Cortex of kidney (tissue), 1 donor: ENCODE data around the gene LRMDA.

Experiments used
- DNase-seq: peaks from one replicate; lab custom pipeline; 2025; lab: John Stamatoyannopoulos, UW

LRMDA gene

DNA sequence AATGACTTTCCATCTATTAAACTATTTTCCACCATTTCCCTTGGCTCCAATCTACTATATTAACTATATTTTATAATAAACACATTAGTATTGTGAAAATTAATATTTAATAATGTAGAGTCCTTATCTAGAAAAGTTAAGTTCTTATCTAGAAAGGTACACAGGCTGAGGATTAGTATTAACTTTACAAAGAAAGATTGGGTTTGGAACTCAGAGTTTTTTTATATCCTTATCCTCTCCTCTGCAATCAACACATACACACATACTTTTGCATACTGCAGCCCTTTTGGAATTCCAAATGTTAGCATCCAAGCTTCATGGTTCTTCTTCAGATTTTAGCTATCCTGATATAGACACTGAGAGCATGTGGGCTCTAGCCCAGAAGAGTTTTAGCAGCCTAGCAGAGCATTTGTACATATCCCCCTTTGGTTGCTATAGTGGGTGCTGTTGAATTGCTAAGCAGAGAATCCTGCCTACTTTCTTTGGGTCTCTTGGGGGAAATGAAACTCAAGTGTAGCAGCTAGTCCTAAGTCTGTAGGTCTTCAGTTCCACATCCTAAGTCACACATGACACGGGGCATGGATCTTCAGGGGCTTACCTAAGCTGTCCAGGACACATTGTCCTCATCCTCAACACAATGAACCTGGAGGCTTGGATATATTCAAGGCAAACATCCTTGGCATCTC, 874.6 kb downstream of the LRMDA start:
- no peak for DNase-seq

DNA sequence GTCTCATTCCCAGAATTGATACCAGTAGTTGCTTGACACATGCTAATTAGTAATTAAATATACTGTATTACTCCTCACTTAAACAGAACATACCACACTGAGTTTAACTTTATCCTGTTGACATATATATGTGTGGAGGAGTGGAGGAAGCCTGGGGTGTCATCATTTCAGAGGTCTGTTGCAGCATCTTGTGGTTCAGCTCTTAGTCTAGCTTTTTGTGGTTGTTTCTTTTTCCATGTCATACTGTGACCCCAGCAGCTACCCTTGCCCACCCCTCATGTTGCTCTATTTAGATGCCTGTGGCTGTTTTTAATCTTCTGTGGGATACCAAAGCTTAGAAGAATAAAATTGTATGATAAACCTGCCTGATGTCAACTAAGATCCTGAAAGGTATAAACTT, 875.4 kb downstream of the LRMDA start:
- no peak for DNase-seq

DNA sequence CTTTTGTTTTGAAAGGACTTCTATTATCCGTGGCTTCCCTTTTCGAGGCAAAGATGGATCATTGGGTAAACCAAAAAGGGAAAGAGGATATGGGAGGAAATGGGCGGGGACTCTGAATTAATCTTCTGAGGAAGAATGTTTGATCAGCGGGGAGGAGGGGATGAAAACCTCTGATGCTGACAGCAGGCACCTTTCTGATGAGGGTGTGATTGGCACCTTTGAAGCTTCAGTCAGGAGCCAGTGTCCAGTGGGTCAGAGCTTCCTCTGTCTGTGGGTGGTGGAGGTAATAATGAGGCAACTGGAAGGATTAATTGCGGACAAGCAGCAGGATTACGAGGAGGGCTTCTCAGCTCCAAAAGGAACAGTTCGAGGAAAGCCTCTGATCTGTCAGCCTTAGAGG, 877.6 kb downstream of the LRMDA start:
- no peak for DNase-seq

DNA sequence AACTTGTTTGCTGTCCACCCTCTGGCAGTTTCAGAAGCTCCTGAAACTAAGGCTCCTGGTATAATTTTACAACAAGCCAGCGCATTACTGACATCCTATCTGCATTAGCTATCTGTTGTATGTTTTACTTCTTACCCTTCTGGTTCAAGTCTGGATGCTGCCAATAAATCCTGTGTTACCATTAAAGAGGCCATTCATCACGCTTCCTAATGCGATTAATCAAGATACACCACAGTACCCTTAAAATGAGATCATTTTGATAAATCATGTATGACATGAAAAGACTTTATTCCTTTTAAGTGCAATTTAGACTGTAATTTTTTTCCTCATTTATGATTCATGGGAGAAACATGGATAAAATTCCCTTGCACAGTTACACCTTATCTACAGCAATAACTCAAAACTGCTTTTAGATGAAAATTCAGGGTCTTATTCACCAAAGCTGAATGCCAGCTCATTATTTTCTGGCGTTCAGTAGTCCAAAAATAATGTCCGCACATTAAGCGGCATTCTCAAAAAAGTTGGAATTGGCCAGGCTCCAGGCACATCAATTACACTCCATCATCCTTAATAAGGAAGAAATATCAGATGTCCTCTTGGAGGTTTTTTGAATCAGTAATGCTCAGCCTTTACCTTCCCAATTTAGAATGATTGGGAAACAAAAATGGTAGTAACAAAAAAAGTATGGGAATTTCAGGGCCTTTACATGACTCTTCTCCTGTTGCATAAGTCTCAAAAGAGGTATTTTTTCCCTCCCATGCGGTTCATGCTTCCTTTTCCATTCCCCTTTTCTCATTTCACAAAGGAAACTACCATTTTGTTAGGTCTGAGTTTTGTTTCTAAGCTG, 878.5 kb downstream of the LRMDA start:
- DNase-seq: no peak

DNA sequence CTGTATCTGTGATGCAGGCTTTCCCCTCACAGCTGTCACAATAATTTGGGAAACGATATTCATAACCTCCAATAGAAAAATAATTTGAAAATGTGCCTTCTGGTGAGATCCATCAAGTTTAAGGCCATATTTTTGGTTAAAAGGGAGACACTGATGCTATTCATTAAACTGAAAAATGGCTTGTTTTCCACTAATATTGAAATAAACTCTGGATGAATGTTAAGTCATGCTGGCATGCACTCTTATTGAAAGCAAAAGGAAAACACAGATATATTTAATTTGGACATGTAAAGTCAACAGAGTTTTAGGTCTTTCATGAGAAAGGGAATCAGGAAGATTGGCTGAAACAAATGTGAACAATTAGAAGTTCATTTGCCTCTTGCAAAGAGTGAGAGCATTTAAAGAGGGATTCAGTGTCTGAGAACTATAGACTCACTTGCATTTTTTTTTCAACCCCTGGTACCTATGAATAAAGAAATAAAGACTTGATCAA, 879.2 kb downstream of the LRMDA start:
- DNase-seq: no peak

- no peak for DNase-seq
Observed at GRCh38 chr10:76311752-76312636, 880.6 kb downstream of the LRMDA start.

GRCh38 chr10:76315240-76315639, 883.8 kb downstream of the LRMDA start:
- DNase-seq: no peak

DNA sequence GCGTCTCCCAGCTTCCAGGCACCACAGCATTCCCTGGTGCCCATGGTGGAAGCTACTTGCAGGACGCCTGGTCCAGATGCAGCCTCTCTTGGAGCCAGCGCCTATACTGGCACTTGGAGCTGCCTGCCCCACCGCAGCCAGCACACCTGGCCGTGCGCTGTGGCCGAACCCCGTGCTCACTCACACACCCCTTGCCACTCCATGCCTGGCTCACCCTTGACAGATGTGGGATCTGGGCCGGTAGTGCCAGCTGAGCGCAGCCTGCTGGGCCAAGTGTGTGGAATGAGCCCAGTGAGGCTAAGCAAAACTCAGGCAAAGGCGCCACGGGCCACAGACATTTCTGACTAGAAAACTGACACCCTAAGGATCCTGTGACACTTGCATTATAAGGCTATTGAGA, 884.8 kb downstream of the LRMDA start:
- no peak for DNase-seq

GRCh38 chr10:76317078-76317477, 885.7 kb downstream of the LRMDA start:
- DNase-seq: no peak

- no peak for DNase-seq
Observed at GRCh38 chr10:76318211-76318610, 886.8 kb downstream of the LRMDA start.

DNA sequence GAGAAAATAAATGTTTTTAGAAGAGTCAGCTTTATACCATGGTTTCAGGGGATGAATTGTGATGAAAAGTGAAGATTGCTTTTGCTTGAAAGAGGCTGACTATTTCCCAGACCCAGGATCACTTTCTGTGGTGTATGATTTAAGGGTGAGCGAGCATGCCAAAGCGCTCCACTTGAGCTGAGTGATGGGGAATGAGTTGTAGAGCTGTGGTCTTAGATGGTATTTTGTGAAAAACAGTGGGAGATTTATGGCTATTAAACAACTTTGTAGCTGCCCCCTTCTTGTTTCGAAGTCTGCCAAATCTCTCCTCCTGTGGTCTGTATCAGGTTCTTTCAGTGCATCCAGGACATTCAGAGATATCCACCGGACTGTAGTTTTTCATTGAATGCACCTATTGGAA, 888.2 kb downstream of the LRMDA start:
- no peak for DNase-seq

GRCh38 chr10:76324283-76324682, 892.9 kb downstream of the LRMDA start:
- DNase-seq: no peak

DNA sequence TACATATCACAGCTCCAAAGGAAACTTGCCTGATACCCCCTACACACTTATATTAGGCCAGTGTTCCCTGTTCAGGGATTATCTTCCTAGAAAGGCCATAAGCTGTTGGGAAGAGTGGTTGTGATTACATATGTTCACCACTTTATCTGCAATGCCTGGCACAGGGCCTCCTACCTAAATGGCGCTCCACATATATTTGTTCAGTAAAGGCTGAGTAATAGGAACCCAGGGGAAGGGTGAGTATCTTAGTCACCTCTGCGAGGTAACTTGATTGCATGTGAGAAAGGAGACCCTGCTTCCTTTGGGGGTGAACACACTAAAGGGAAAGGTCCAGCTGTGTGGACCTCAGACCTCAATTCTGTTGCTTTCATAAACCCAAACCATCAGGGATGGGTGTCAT, 896.0 kb downstream of the LRMDA start:
- no peak for DNase-seq

- no peak for DNase-seq
Observed at GRCh38 chr10:76328348-76328747, 896.9 kb downstream of the LRMDA start.

DNA sequence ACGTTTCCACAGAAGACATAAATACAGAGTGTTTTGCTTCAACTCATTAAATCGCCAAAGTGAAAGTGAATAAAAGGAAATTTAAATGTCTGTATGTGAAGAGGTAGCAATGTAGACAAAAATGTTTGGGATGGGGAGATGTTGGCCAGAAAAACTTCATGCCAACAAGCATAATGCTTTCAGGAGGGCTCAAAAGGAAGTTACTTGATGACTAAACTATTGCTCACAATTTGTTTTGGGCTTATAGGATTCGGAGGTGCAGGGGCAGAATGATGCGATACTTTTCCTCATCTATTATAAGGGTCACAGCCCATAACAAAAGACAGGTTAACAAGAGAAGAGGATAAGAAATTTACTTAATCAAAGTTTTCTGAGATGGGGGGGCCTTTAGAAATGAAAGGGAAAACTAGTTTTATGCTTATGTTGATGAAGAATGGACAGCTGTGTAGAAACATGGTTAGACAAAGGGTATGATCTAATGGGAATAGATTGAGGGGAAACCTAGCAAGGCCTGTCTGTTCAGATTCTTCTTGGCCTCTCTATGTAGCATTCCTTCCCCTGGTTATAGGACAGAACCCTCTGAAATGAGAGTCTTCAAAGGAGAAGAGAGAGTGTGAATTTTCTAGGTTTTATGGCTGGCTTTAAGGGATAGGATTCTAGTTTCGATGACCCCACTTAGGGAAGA, 898.6 kb downstream of the LRMDA start:
- DNase-seq: no peak

GRCh38 chr10:76331742-76332141, 900.3 kb downstream of the LRMDA start:
- no peak for DNase-seq

DNA sequence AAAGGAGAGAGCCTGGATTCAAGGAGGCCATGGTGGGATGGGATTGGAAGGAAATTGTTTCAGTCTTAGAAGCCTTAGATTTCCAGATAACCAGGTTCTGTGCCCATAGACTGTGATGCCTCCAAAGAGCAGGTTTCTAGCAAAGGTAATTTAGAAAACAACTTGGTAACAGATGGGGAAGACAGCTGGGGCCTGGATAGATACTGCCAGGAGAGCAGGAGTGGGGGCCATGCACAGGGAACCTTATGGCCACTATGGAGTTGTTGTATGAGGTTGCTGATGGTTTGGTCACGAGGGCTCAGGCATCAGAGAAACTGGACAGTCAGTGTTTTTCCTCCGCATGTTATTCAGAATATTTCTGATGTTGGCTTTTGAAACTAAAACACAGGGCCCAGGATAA, 901.9 kb downstream of the LRMDA start:
- no peak for DNase-seq

DNA sequence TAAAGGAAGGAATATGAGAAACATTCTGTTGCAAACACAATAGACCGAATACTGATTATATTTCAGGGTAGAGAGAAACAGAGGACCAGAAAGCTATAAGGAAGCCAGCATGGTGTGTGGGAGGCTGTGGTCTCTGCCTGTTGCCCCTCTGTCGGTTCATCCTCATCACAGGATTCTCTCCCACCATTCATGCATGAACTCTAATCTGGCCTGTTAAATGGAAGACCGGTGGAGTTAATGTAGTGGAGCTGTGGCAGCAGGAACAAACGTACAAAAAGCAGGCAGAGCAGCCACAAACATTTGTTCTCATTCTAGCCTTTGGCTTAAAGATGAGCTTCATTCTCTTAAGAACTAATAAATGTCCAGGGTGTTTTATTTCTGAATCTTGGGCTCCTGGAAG, 902.4 kb downstream of the LRMDA start:
- DNase-seq: no peak

GRCh38 chr10:76334255-76334654, 902.8 kb downstream of the LRMDA start:
- no peak for DNase-seq

DNA sequence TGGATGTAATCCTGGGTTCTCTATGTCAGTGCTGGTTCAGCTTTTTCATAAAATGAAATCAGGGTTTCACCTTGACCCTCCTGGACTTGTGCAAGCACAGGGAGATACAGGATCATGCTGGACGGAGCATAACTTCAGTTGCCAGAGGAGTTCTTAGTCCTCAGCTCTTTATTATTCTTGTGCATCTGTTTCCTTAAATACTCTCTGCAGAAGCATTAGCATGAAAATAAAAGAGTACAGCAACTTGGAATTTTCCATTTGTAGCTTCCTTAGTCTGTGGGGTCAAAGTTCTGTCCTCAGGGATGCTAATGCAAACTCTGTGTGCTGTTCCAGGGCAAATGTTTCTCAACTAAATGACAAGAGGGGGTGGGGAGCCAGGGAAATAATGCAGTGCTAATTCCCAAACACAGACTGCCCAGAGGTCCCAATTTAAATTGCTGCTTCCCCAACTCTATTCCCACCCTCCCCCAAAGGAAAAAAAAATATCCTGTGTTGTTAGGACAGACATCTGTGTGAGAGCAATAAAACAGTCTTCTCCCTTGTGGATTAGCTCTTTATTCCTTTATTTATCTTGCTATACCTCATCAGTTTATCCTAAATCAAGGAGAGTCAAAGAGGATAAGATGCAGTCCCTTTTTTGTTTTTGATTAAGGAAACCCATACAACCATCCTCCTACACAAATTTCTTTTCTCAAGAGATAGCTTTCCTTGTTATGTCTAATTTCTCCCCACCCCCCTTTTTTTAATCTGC, 905.0 kb downstream of the LRMDA start:
- no peak for DNase-seq

DNA sequence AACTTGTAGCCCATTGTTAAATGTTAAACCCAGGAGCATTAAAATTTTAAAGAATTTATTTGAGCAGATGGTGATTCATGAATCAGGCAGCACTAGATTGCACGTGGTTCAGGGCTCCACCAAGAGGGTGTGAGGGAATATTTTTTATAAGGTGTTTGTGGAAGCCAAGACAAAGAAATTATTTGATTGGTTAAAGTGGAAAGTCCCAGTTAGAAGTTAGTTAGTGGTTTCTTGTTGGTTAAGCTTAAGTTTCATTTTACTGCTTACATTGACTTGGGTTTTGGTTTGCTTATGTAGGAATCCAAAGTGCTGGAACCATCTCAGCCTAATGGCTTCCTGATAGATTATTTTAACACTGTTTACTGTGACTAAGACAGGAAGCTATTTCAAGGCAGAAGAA, 906.2 kb downstream of the LRMDA start:
- DNase-seq: no peak
